H1 (cell line): Measurements from ENCODE around the gene GLB1L2. TPM values are rescaled to one million over a fixed set of nuclear protein-coding genes. Genes with fewer than 3 reads are reported as not detected.

Source experiments
- CTCF ChIA-PET: fragments of 300-600 bp; sonication (Branson Sonifier 250); formaldehyde crosslinking; loops from one replicate; lab custom pipeline; 2021; ENCODE audit not compliant: partially characterized antibody; lab: Charles Lee
- POLR2A ChIA-PET: fragments of 300-600 bp; sonication (Branson Sonifier 250); formaldehyde crosslinking; loops from one replicate; lab custom pipeline; 2021; ENCODE audit warnings: inconsistent platforms; ENCODE audit not compliant: partially characterized antibody; lab: Charles Lee
- DNase-seq, 2 experiments: peaks; one replicate each; pipeline versions ENCODE4 v3.0.0 to v3.0.0-alpha.2; 2010 to 2022; ENCODE audit warnings: low spot score in 2 of 2, low read depth in 1 of 2, mixed read lengths in 1 of 2
- FAIRE-seq: peaks from 2 replicates; lab custom pipeline; 2011; peaks lifted over from hg19 to GRCh38; lab: Jason Lieb, UNC
- H2AFZ ChIP-seq: 2 replicates; pipeline ENCODE4 v1.8.1; 2012; ENCODE audit warnings: low read length, inconsistent platforms
- H2AK5ac ChIP-seq: 2 replicates; pipeline ENCODE4 v1.6.1; 2013; ENCODE audit warnings: low read depth, low read length
- H2BK120ac ChIP-seq: replicated peaks from 2 replicates; pipeline ENCODE3; 2013; ENCODE audit warnings: low read depth, low read length, inconsistent platforms
- H2BK12ac ChIP-seq: 2 replicates; pipeline ENCODE4 v1.6.1; 2013; ENCODE audit warnings: low read depth, low read length
- H2BK15ac ChIP-seq: 2 replicates; pipeline ENCODE4 v1.6.1; 2013; ENCODE audit warnings: low read length
- H2BK20ac ChIP-seq: 2 replicates; pipeline ENCODE4 v1.6.1; 2013; ENCODE audit warnings: low read length
- H2BK5ac ChIP-seq: 2 replicates; pipeline ENCODE4 v1.6.1; 2013; ENCODE audit warnings: low read depth, low read length
- H3K14ac ChIP-seq: 2 replicates; pipeline ENCODE4 v1.6.1; 2013; ENCODE audit warnings: inconsistent platforms; ENCODE audit not compliant: insufficient read length
- H3K18ac ChIP-seq: 2 replicates; pipeline ENCODE4 v1.6.1; 2013; ENCODE audit warnings: low read length; ENCODE audit errors: extremely low read depth
- H3K23ac ChIP-seq: 2 replicates; pipeline ENCODE4 v1.6.1; 2013; ENCODE audit warnings: inconsistent platforms; ENCODE audit not compliant: insufficient read length
- H3K23me2 ChIP-seq: 2 replicates; pipeline ENCODE4 v1.6.1; 2013; ENCODE audit warnings: low read depth, low read length
- H3K27ac ChIP-seq: 2 replicates; pipeline ENCODE4 v1.6.1; 2011; ENCODE audit warnings: low read depth, low read length, inconsistent platforms
- H3K27me3 ChIP-seq, 4 experiments: replicated peaks in 1 of 4; 1 replicate in 1 of 4; 2 replicates in 3 of 4; pipeline versions ENCODE4 v1.6.1 to v1.8.1; 2011 to 2013; ENCODE audit warnings: low read length in 3 of 4, mild to moderate bottlenecking in 3 of 4, inconsistent platforms in 2 of 4, mixed read lengths in 2 of 4, moderate library complexity in 1 of 4; ENCODE audit not compliant: control insufficient read depth in 3 of 4, insufficient read depth in 3 of 4; ENCODE audit errors: extremely low read depth in 1 of 4
- H3K36me3 ChIP-seq, 4 experiments: 2 replicates each; pipeline versions ENCODE4 v1.6.1 to v1.8.1; 2011 to 2013; ENCODE audit warnings: mild to moderate bottlenecking in 4 of 4, low read length in 3 of 4, moderate library complexity in 2 of 4, control low read depth in 1 of 4, inconsistent platforms in 1 of 4; ENCODE audit not compliant: insufficient read depth in 4 of 4, control insufficient read depth in 2 of 4
- H3K4ac ChIP-seq: replicated peaks from 2 replicates; pipeline ENCODE3; 2013; ENCODE audit warnings: low read length, low read depth, mixed read lengths, inconsistent platforms; ENCODE audit not compliant: insufficient read length
- H3K4me1 ChIP-seq, 4 experiments: replicated peaks in 1 of 4; 1 replicate in 1 of 4; 2 replicates in 3 of 4; pipeline versions ENCODE4 v1.6.1 to v1.8.1; 2011 to 2013; ENCODE audit warnings: low read length in 3 of 4, inconsistent platforms in 2 of 4, mixed read lengths in 1 of 4; ENCODE audit not compliant: insufficient read depth in 4 of 4, control insufficient read depth in 3 of 4
- H3K4me2 ChIP-seq, 2 experiments: 2 replicates each; pipeline versions ENCODE4 v1.6.1 to v1.8.1; 2011 to 2013; ENCODE audit warnings: low read depth in 2 of 2, low read length in 2 of 2, control low read depth in 1 of 2, inconsistent platforms in 1 of 2, mild to moderate bottlenecking in 1 of 2; ENCODE audit not compliant: insufficient read depth in 1 of 2
- H3K4me3 ChIP-seq, 4 experiments: fragments of 200-600, 300-600 bp in 1 of 4; sonication (generic), shearing (Covaris generic), sonication (Bioruptor Twin) in 1 of 4; 2 replicates each; pipeline versions ENCODE4 v1.5.1 to v1.8.1; 2011 to 2016; ENCODE audit warnings: low read length in 4 of 4, low read depth in 3 of 4, control low read depth in 2 of 4, inconsistent platforms in 2 of 4, mild to moderate bottlenecking in 2 of 4, mixed read lengths in 1 of 4, moderate library complexity in 1 of 4; ENCODE audit not compliant: insufficient read depth in 2 of 4; ENCODE audit errors: extremely low read depth in 1 of 4
- H3K56ac ChIP-seq: replicated peaks from 2 replicates; pipeline ENCODE3; 2013; ENCODE audit warnings: low read depth, mild to moderate bottlenecking, mixed read lengths, low read length, inconsistent platforms; ENCODE audit not compliant: insufficient read length
- H3K79me1 ChIP-seq: 2 replicates; pipeline ENCODE4 v1.6.1; 2013; ENCODE audit warnings: low read depth, low read length, control low read depth
- H3K79me2 ChIP-seq, 2 experiments: 2 replicates each; pipeline versions ENCODE4 v1.6.1 to v1.8.1; 2012 to 2013; ENCODE audit warnings: low read length in 2 of 2, mild to moderate bottlenecking in 2 of 2, inconsistent platforms in 1 of 2; ENCODE audit not compliant: insufficient read depth in 2 of 2, control insufficient read depth in 1 of 2
- H3K9ac ChIP-seq, 4 experiments: replicated peaks in 1 of 4; 1 replicate in 1 of 4; 2 replicates in 3 of 4; pipeline versions ENCODE4 v1.6.1 to v1.8.1; 2011 to 2013; ENCODE audit warnings: low read depth in 3 of 4, low read length in 3 of 4, control low read depth in 2 of 4, mild to moderate bottlenecking in 2 of 4, moderate library complexity in 2 of 4, inconsistent platforms in 1 of 4; ENCODE audit errors: extremely low read depth in 1 of 4
- H3K9me3 ChIP-seq, 2 experiments: 2 replicates each; pipeline versions ENCODE4 v1.6.1 to v1.8.1; 2012 to 2013; ENCODE audit warnings: mild to moderate bottlenecking in 2 of 2, moderate library complexity in 2 of 2, control low read depth in 1 of 2, inconsistent platforms in 1 of 2, low read depth in 1 of 2, low read length in 1 of 2, mixed read lengths in 1 of 2; ENCODE audit not compliant: insufficient read depth in 2 of 2
- H4K20me1 ChIP-seq, 2 experiments: replicated peaks in 1 of 2; 2 replicates each; pipeline versions ENCODE3 to v1.8.1; 2011 to 2013; ENCODE audit warnings: inconsistent platforms in 2 of 2, low read length in 2 of 2, mild to moderate bottlenecking in 1 of 2; ENCODE audit not compliant: insufficient read depth in 2 of 2, control insufficient read depth in 1 of 2
- H4K5ac ChIP-seq: 2 replicates; pipeline ENCODE4 v1.6.1; 2013; ENCODE audit warnings: low read length, low read depth, mixed read lengths, inconsistent platforms; ENCODE audit not compliant: insufficient read length
- H4K8ac ChIP-seq: 2 replicates; pipeline ENCODE4 v1.8.0; 2013; ENCODE audit warnings: mild to moderate bottlenecking, moderate library complexity, low read length, inconsistent platforms; ENCODE audit not compliant: insufficient read depth; ENCODE audit errors: extremely low read depth
- H4K91ac ChIP-seq: replicated peaks from 2 replicates; pipeline ENCODE3; 2013; ENCODE audit warnings: low read length, mixed read lengths, inconsistent platforms; ENCODE audit not compliant: insufficient read length
- CBX5 ChIP-seq: fragments of 300-800, 300-1000 bp; sonication (generic); IDR thresholded peaks from 2 replicates; pipeline ENCODE4 v1.7.1; 2016; ENCODE audit warnings: antibody characterized with exemption, low read length, low read depth
- CHD1 ChIP-seq: IDR thresholded peaks from 2 replicates; pipeline ENCODE4 v1.6.1; 2012; ENCODE audit warnings: low read depth, low read length, improper control_type of control experiment
- HDAC2 ChIP-seq, 2 experiments: fragments of 300-600 bp in 1 of 2; sonication (generic) in 1 of 2; IDR thresholded peaks; 2 replicates each; pipeline ENCODE4 v1.6.1; 2011 to 2012; ENCODE audit warnings: low read depth in 2 of 2, low read length in 2 of 2, mild to moderate bottlenecking in 2 of 2, moderate library complexity in 2 of 2, borderline replicate concordance in 1 of 2, inconsistent platforms in 1 of 2
- JUND ChIP-seq: IDR thresholded peaks from 2 replicates; pipeline ENCODE4 v1.6.1; 2011; ENCODE audit warnings: mild to moderate bottlenecking, improper control_type of control experiment, low read length
- RBBP5 ChIP-seq: IDR thresholded peaks from 2 replicates; pipeline ENCODE4 v1.7.1; 2012; ENCODE audit warnings: low read depth, mild to moderate bottlenecking, inconsistent platforms, low read length, moderate library complexity, borderline replicate concordance
- SIRT6 ChIP-seq: IDR thresholded peaks from one replicate; pipeline ENCODE4 v1.7.1; 2012; ENCODE audit warnings: low read length, inconsistent platforms
- SIX5 ChIP-seq: IDR thresholded peaks from 2 replicates; pipeline ENCODE4 v1.6.1; 2011; ENCODE audit warnings: mild to moderate bottlenecking, low read depth, low read length
- SP2 ChIP-seq: IDR thresholded peaks from 2 replicates; pipeline ENCODE4 v1.6.1; 2012; ENCODE audit warnings: mild to moderate bottlenecking, low read length, inconsistent platforms
- SP4 ChIP-seq: IDR thresholded peaks from 2 replicates; pipeline ENCODE4 v1.6.1; 2012; ENCODE audit warnings: low read length, inconsistent platforms
- TAF1 ChIP-seq: IDR thresholded peaks from 2 replicates; pipeline ENCODE4 v1.6.1; 2011; ENCODE audit warnings: mild to moderate bottlenecking, low read depth, low read length
- TCF12 ChIP-seq: IDR thresholded peaks from 2 replicates; pipeline ENCODE4 v1.6.1; 2011; ENCODE audit warnings: low read depth, mild to moderate bottlenecking, low read length
- WGBS, 2 experiments: shearing (Covaris generic) in 1 of 2; methylation state at CpG; one replicate each; pipeline versions ENCODE4 v1.1.6 to v1.1.7; 2013 to 2015; ENCODE audit warnings: low lambda C conversion rate in 2 of 2, mixed read lengths in 2 of 2, inconsistent platforms in 1 of 2, low coverage in 1 of 2, missing lambda C conversion rate in 1 of 2; ENCODE audit not compliant: insufficient replicate concordance in 2 of 2, insufficient coverage in 1 of 2, insufficient read length in 1 of 2; ENCODE audit errors: extremely low coverage in 1 of 2, missing lambda C conversion rate in 1 of 2; 5-methylcytosine and 5-hydroxymethylcytosine counted together
- polyA plus RNA-seq, 7 experiments: library from polyadenylated mRNA; depleted of rRNA in 3 of 7; stranded (reverse) in 5 of 7; unstranded in 2 of 7; fragments of >200 nt in 5 of 7; fragments of 200-250 nt in 2 of 7; gene quantifications; 1 replicate in 5 of 7; 2 replicates in 1 of 7; 4 replicates in 1 of 7; pipeline versions ENCODE4 v1.2.1 to v1.2.3, GENCODE V29; 2011 to 2013; ENCODE audit warnings: missing spikeins in 2 of 7, mixed read lengths in 2 of 7
- total RNA-seq: library from RNA; stranded (reverse); fragmentation: NEBNext Ultra II Directional; extraction: Animal tissue kit (Norgen Biotek cat#: 25700); gene quantifications from 2 replicates; pipeline ENCODE4 v1.2.1, GENCODE V29; 2021

The GLB1L2 gene
- total and polyA plus RNA-seq, 2 of the 8 experiments (the other 6 are each of a cell fraction or from before 2014, with no cell fraction given), result 4.4 to 7.9 TPM

DNA sequence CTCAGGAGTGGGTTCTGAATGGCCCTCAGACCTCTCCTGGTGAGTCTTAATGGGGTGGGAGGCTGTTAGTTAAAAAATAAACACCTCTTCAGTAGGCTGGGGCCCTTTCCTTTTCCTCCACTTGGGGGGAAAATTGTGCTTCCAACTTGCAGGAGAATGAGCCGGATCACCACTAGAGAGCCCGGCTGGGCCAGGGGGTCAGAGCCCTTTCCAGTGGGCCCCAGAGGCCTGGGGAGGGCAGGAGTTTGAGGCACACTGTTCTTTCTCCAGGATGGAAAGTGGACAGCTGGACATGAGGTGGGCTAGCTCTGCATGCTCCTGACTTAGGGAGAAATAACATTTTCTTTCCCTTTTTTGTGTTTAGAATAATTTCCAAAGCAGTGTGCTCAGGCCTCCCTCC, 47.5 kb downstream of the GLB1L2 start:
- DNase-seq (no peak), FAIRE-seq (no peak)
- no peak overlapping the region for H2AK5ac ChIP-seq
- no peak overlapping the region for H3K9ac ChIP-seq
- H4K20me1 ChIP-seq, result peaks cover 0 to 10% of the 10 kb centered on the region in 2 experiments
- H2AFZ ChIP-seq, result no peak overlapping the region
- H3K9me3 ChIP-seq, result no peaks in the 10 kb centered on the region
- TF ChIP-seq CHD1 (no peak), SIX5 (no peak), RBBP5 (no peak), JUND (no peak), TAF1 (no peak), SP2 (no peak), TCF12 (no peak), CBX5 (no peak), SIRT6 (no peak), HDAC2 (IDR thresholded peaks at IDR 0.05; ENCODE audit: borderline replicate concordance in 1 of 2, low read depth in 2 of 2, low read length in 2 of 2) (no peak), SP4 (no peak)
- H3K79me1 ChIP-seq, result no peaks in the 10 kb centered on the region
- no peak overlapping the region for H2BK120ac ChIP-seq
- H3K4me3 ChIP-seq, result no peak overlapping the region
- H2BK12ac ChIP-seq, result no peak overlapping the region
- H3K4me2 ChIP-seq, result no peak overlapping the region
- no peaks in the 10 kb centered on the region; a peak in 1 of 7 replicates for H3K27me3 ChIP-seq
- no peak overlapping the region for H2BK20ac ChIP-seq
- peaks cover 0 to 14% (median 6%) of the 10 kb centered on the region in 4 experiments; a peak in 5 of 8 replicates for H3K36me3 ChIP-seq
- H2BK5ac ChIP-seq, result no peak overlapping the region
- no peak overlapping the region for H4K8ac ChIP-seq
- no peak overlapping the region for H3K23ac ChIP-seq
- H4K91ac ChIP-seq, result no peak overlapping the region
- H3K27ac ChIP-seq, result no peak overlapping the region
- no peaks in the 10 kb centered on the region for H3K23me2 ChIP-seq
- POLR2A ChIA-PET, result no interaction called here
- H3K14ac ChIP-seq, result no peak overlapping the region
- no peak overlapping the region for H3K56ac ChIP-seq
- no peak overlapping the region for H3K4ac ChIP-seq
- no peak overlapping the region for H4K5ac ChIP-seq
- CTCF ChIA-PET, result no interaction called here
- WGBS, 2 experiments, result 92% methylated on average over 2 of the region's 2 CpGs; no CpG with 5 or more reads in 1 of the 2 experiments
- no peak overlapping the region for H2BK15ac ChIP-seq
- no peak overlapping the region for H3K18ac ChIP-seq
- H3K79me2 ChIP-seq, result no peaks in the 10 kb centered on the region
- H3K4me1 ChIP-seq, result peaks cover 2 to 16% (median 4%) of the 10 kb centered on the region in 4 experiments; a peak in 3 of 7 replicates
